Fibroblast of the aortic adventitia (primary cell): ENCODE measurements around the gene MAL. TPM values are rescaled to one million over a fixed set of nuclear protein-coding genes. Genes with fewer than 3 reads are reported as not detected.

Experiments used
- DNase-seq: peaks from one replicate; pipeline ENCODE4 v3.0.0-alpha.2; 2010; ENCODE audit warnings: low read depth
- H3K4me3 ChIP-seq: 2 replicates; pipeline ENCODE4 v1.5.1; 2011; ENCODE audit warnings: low read depth, mild to moderate bottlenecking, control low read depth, low read length, moderate library complexity
- total RNA-seq: library from RNA; depleted of rRNA; stranded (reverse); fragments of >200 nt; gene quantifications from 2 replicates; pipeline ENCODE4 v1.2.3, GENCODE V29; 2012; ENCODE audit warnings: low replicate concordance
- TF ChIP-seq, protein P1 (sequence below): IDR thresholded peaks from 2 replicates; pipeline ENCODE4 v1.5.1; 2011; ENCODE audit warnings: mild to moderate bottlenecking, low read length, control low read depth, inconsistent platforms; ENCODE audit not compliant: insufficient read depth

Gene MAL
- total RNA-seq, 1 donor: not detected

DNA sequence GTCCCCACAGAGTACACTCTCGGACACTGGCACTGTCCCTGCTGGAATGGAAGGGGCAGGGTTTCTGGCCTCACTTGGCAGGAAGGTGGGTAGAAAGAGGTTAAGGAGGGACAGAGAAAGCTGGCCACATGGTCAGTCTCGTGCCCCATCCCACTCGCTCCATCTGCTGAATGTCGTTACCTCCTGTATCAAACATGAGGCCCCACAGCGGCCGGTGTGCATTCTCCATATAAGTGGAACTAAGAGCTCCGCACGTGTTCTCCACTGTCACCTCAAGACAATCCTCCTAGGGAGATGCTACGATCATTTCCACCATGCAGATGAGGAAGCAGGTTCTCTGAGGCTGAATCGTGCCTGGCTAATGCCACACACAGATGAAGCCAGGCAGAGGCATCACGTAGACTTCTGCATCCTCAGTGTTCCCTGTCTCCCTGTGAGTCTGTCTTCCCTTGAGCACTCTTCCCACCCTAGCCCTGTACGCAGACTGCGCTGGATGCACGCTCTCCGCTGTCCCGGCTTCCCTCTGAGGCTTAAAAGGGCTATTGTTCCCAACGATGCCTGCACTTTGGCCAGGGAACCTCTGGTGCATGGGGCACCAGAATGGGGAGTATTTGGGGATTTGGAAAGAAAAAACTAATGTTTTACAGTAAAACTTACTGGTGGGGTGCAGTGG, 35.1 kb downstream of the MAL start:
- DNase-seq: no peak
- H3K4me3 ChIP-seq: no peak overlapping the region
- TF ChIP-seq, protein P1, sequence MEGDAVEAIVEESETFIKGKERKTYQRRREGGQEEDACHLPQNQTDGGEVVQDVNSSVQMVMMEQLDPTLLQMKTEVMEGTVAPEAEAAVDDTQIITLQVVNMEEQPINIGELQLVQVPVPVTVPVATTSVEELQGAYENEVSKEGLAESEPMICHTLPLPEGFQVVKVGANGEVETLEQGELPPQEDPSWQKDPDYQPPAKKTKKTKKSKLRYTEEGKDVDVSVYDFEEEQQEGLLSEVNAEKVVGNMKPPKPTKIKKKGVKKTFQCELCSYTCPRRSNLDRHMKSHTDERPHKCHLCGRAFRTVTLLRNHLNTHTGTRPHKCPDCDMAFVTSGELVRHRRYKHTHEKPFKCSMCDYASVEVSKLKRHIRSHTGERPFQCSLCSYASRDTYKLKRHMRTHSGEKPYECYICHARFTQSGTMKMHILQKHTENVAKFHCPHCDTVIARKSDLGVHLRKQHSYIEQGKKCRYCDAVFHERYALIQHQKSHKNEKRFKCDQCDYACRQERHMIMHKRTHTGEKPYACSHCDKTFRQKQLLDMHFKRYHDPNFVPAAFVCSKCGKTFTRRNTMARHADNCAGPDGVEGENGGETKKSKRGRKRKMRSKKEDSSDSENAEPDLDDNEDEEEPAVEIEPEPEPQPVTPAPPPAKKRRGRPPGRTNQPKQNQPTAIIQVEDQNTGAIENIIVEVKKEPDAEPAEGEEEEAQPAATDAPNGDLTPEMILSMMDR: no peak

DNA sequence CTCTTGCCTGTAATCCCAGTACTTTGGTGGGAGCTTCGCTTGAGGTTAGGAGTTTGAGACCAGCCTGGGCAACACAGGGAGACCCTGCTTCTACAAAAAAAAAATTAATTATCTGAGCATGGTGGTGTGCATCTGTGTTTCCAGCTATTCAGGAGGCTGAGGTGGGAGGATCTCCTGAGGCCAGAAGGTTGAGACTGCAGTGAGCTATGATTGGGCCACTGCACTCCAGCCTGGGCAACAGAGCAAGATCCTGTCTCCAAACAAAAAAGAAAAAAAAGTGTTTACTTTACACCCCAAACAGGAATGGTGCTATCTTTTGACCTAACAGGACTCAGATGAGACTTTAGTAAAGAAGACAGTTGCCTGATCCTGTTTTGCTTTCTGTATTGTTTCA, 35.6 kb downstream of the MAL start:
- no peak for DNase-seq
- no peak overlapping the region for H3K4me3 ChIP-seq
- TF ChIP-seq, protein P1: no peak

DNA sequence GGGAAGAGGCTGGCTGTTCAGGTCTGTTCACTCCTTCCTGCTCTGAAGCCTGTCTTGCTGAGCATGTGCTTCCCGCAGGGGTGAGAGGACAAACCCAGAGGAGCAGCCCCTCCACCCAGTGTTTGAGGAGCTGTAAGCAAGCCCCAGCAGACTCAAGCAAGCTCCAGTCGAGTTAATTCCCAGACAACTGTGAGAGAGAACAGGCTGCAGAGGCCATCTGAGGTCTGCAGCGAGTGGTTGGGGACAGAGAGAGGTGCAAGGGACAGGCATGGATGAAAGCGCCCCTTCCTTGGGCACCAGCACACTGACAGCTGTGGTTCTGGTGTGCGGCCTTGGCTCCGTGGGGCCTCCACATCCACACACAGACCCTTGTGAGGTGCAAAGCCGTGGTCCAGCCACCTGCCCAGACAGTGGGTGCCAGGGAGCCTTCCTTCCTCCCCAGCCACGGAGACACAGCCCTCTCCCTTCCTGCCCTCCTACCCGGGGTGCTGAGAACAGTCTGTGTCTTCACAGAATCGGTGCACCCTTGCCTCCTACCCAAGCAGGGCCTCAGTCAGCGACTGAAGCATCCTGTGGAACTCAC, 36.2 kb downstream of the MAL start:
- TF ChIP-seq, protein P1: no peak
- no peak for DNase-seq
- no peak overlapping the region for H3K4me3 ChIP-seq

DNA sequence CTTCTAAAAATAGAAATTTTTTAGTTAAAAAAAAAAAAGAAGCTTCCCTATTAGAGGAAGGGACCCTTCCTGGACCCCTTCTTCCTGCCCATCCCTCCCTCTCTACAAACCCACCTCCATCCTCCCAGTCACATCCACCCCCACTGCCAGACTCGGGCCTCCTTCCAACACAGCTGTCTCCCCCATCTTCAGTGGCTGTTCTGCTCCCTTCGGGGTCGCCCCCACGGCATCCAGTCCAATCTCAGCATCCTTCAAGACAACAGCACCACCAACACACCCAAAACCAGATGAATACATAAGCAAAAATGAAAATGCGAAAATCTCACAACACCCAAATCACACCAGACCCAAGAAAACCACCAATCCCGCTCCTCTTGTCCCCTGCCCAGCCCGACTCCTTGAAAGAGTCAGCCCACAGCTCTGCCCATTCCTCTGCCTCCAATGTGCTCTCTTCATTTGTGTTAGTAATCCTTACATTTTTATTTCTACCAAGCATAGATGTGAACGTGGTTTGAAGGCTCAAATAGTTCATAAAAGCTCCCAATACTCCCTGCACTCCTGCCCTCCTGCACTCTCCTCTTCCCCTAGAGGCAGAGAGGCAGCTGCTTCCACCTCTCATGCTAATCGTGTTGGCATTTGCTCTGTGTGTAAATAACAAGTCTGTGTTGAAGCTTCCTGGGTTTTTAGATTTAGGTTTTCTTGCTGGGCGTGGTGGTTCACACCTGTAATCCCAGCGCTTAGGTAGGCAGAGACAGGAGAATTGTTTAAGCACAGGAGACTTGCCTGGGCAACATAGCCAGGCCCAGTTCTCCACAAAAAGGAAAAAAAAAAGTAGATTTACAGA, 37.0 kb downstream of the MAL start:
- TF ChIP-seq, protein P1: no peak

DNA sequence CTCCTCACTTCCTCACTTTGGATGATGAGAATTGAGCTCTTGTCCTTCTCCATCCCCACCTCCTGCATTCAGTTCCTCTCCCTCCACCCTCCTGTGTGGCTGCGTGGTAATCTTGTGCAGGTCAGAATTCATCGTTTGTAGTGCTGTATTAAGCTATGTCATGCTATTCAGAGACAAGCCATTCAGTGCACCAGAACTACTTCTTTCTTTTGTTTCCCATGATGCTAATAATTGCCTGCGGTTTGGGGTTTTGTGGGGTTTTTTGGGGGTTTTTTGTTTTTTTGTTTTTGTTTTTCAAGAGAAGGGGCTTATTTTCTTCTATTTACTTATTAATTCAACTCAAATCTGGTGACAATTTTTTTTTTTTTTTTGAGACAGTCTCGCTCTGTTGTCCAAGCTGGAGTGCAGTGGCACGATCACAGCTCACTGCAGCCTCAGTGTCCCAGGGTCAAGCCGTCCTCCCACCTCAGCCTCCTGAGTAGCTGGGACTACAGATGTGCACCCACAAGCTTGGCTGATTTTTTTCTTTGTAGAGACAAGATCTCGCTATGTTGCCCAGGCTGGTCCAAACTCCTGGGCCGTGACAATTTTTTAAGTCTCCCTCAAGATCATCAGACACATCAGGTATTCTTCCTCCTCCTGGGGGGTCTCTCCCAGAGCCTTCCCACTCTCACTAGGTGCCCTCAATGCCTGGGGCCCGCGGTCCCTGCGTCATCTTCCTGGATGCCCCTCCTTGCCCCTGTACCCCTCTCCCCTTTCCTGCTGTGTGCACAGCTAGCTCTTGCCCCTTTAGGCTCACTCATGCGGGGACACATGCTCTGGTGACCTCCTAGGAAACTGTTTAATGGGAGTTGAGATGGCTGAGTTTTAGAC, 37.8 kb downstream of the MAL start:
- DNase-seq: no peak
- no peak overlapping the region for H3K4me3 ChIP-seq
- TF ChIP-seq, protein P1: no peak

More for the DNA sequence above, 37.0 kb downstream of the MAL start:
- DNase-seq: no peak
- no peak overlapping the region for H3K4me3 ChIP-seq

DNA sequence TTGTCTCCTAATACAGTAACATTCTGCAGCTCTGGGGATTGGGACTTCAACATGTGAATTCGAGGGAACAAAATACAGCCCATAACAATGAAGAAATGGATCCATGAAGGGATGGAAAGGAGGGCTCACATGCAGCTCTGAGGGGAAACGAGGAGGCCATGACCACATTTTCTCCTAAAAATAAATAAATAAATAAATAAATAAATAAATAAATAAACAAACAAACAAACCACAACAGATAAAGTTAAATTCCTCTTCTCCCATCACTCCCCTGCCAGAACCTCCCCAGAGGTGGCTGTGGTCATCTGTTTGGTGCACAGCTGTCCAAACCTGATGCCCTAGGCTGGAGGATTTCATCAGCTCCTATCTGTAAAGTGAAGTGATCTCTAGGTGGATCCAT, 42.7 kb downstream of the MAL start:
- no peak overlapping the region for H3K4me3 ChIP-seq
- TF ChIP-seq, protein P1: no peak
- no peak for DNase-seq
